ENCODE measurements around the gene CD68. TPM values are rescaled to one million over a fixed set of nuclear protein-coding genes. Genes with fewer than 3 reads are reported as not detected.

The CD68 gene
- total RNA-seq, 1 donor from 2014 or later = 0.95 TPM

GRCh38 chr17:7557775-7558543 lies 21.5 kb upstream of the CD68 start:
- Mint-ChIP-seq H3K27me3 (ENCODE audit: insufficient read depth, low read depth) (peaks cover 4% of the 10 kb centered on the region), H3K36me3 (peaks cover 3% of the 10 kb centered on the region), H3K9me3 (no peaks in the 10 kb centered on the region), H3K4me1 (peaks cover 44% of the 10 kb centered on the region), H3K27ac (peak overlapping the region; percentile 90), H3K4me3 (peak overlapping the region; percentile 50)
- TF ChIP-seq EZH2 (IDR thresholded peaks at IDR 0.05) (no peak), CTCF (IDR thresholded peaks at IDR 0.05) (no peak), EZH2phosphoT487 (IDR thresholded peaks at IDR 0.05) (no peak)
- DNase-seq (ENCODE audit: low spot score) = peak; percentile 71
- Histone ChIP-seq H3K27ac (no peak overlapping the region), H2AFZ (replicated peaks) (peak overlapping the region; percentile 48), H3K4me3 (no peak overlapping the region), H3K4me2 (peak overlapping the region; percentile 40), H4K20me1 (ENCODE audit: low read depth) (peaks cover 10% of the 10 kb centered on the region), H3K9ac (no peak overlapping the region), H3K36me3 (no peaks in the 10 kb centered on the region), H3K4me1 (peaks cover 33% of the 10 kb centered on the region), H3K79me2 (ENCODE audit: low read depth) (peaks cover 11% of the 10 kb centered on the region), H3K9me3 (ENCODE audit: low read depth) (no peaks in the 10 kb centered on the region), H3F3A (ENCODE audit: low read depth) (peaks cover 50% of the 10 kb centered on the region), H3K27me3 (no peaks in the 10 kb centered on the region)

GRCh38 chr17:7558544-7559319 lies 20.7 kb upstream of the CD68 start, which contains the start of gene TNFSF13:
TSS of gene TNFSF13 (plus strand) at chr17:7558750. CDS start at chr17:7559040, 290 bp downstream.
- H3K4me1 Mint-ChIP-seq = peaks cover 45% of the 10 kb centered on the region
- Histone ChIP-seq H2AFZ (replicated peaks) (peak within 1 kb of the TSS; percentile 48), H3K27me3 (no peaks in the 10 kb centered on the region), H3K9ac (no peak within 1 kb of the TSS), H3K9me3 (ENCODE audit: low read depth) (no peaks in the 10 kb centered on the region), H3K36me3 (no peaks in the 10 kb centered on the region), H3K27ac (no peak within 1 kb of the TSS), H3K79me2 (ENCODE audit: low read depth) (peaks cover 19% of the 10 kb centered on the region), H3F3A (ENCODE audit: low read depth) (peaks cover 50% of the 10 kb centered on the region), H3K4me3 (no peak within 1 kb of the TSS), H3K4me1 (peaks cover 40% of the 10 kb centered on the region), H3K4me2 (peak within 1 kb of the TSS; percentile 40), H4K20me1 (ENCODE audit: low read depth) (peaks cover 14% of the 10 kb centered on the region)
- TF ChIP-seq EZH2 (IDR thresholded peaks at IDR 0.05) = no peak
- H3K27ac Mint-ChIP-seq = peak within 1 kb of the TSS; percentile 90
- H3K9me3 Mint-ChIP-seq = no peaks in the 10 kb centered on the region
- H3K27me3 Mint-ChIP-seq (ENCODE audit: insufficient read depth, low read depth) = peaks cover 4% of the 10 kb centered on the region
- peaks cover 3% of the 10 kb centered on the region for H3K36me3 Mint-ChIP-seq
- peak within 1 kb of the TSS; percentile 67 for H3K4me3 Mint-ChIP-seq
- no peak for DNase-seq (ENCODE audit: low spot score)

- peaks cover 52% of the 10 kb centered on the region for H3K4me1 Mint-ChIP-seq
These were observed 19.9 kb upstream of the CD68 start for GRCh38 chr17:7559320-7560171.

More at GRCh38 chr17:7559320-7560171, 19.9 kb upstream of the CD68 start:
- H3K4me3 ChIP-seq = no peak overlapping the region
- peaks cover 44% of the 10 kb centered on the region for H3K4me1 ChIP-seq
- no peaks in the 10 kb centered on the region for H3K9me3 ChIP-seq (ENCODE audit: low read depth)
- Mint-ChIP-seq H3K4me3 (peak overlapping the region; percentile 97), H3K9me3 (no peaks in the 10 kb centered on the region), H3K36me3 (peaks cover 8% of the 10 kb centered on the region), H3K27ac (no peak overlapping the region), H3K27me3 (ENCODE audit: insufficient read depth, low read depth) (peaks cover 4% of the 10 kb centered on the region)
- H3K79me2 ChIP-seq (ENCODE audit: low read depth) = peaks cover 27% of the 10 kb centered on the region
- H3K4me2 ChIP-seq = peak overlapping the region; percentile 97
- no peak for DNase-seq (ENCODE audit: low spot score)
- no peak overlapping the region for H2AFZ ChIP-seq (replicated peaks)
- peaks cover 50% of the 10 kb centered on the region for H3F3A ChIP-seq (ENCODE audit: low read depth)
- no peaks in the 10 kb centered on the region for H3K27me3 ChIP-seq
- TF ChIP-seq CTCF (IDR thresholded peaks at IDR 0.05) (no peak), EZH2phosphoT487 (IDR thresholded peaks at IDR 0.05) (no peak), EZH2 (IDR thresholded peaks at IDR 0.05) (no peak)
- no peak overlapping the region for H3K9ac ChIP-seq
- peaks cover 3% of the 10 kb centered on the region for H3K36me3 ChIP-seq
- no peak overlapping the region for H3K27ac ChIP-seq
- H4K20me1 ChIP-seq (ENCODE audit: low read depth) = peaks cover 15% of the 10 kb centered on the region
